Esophagus squamous epithelium (tissue), 4 donors: ENCODE results near the gene PTPN9.

Experiments
- POLR2A ChIP-seq, 4 donors: fragments of 450-650 bp; IDR thresholded peaks; one replicate each; pipeline ENCODE4 v1.6.1; 2017; ENCODE audit warnings: antibody characterized with exemption in 4 of 4, mild to moderate bottlenecking in 4 of 4, moderate library complexity in 3 of 4
- TF ChIP-seq, protein P1 (sequence below), 6 experiments: fragments of 450-650 bp in 4 of 6; fragments of 200-600 bp in 2 of 6; sonication (generic) in 2 of 6; IDR thresholded peaks; one replicate each; pipeline ENCODE4 v1.5.1; 2016 to 2019; ENCODE audit warnings: antibody characterized with exemption in 6 of 6, mild to moderate bottlenecking in 4 of 6, moderate library complexity in 4 of 6

- TF ChIP-seq, protein P1, sequence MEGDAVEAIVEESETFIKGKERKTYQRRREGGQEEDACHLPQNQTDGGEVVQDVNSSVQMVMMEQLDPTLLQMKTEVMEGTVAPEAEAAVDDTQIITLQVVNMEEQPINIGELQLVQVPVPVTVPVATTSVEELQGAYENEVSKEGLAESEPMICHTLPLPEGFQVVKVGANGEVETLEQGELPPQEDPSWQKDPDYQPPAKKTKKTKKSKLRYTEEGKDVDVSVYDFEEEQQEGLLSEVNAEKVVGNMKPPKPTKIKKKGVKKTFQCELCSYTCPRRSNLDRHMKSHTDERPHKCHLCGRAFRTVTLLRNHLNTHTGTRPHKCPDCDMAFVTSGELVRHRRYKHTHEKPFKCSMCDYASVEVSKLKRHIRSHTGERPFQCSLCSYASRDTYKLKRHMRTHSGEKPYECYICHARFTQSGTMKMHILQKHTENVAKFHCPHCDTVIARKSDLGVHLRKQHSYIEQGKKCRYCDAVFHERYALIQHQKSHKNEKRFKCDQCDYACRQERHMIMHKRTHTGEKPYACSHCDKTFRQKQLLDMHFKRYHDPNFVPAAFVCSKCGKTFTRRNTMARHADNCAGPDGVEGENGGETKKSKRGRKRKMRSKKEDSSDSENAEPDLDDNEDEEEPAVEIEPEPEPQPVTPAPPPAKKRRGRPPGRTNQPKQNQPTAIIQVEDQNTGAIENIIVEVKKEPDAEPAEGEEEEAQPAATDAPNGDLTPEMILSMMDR (IDR thresholded peaks at IDR 0.05): no peak
- no peak for TF ChIP-seq POLR2A (IDR thresholded peaks at IDR 0.05)
Measured at GRCh38 chr15:75416584-75416983, 162.5 kb downstream of the PTPN9 start.
